IPS DF 19.7 (cell line): ENCODE data around the gene NRXN3.

Source experiments
- DNase-seq: peaks from one replicate; pipeline ENCODE4 v3.0.0-alpha.2; 2013; ENCODE audit warnings: low read depth, low spot score

The NRXN3 gene

DNA sequence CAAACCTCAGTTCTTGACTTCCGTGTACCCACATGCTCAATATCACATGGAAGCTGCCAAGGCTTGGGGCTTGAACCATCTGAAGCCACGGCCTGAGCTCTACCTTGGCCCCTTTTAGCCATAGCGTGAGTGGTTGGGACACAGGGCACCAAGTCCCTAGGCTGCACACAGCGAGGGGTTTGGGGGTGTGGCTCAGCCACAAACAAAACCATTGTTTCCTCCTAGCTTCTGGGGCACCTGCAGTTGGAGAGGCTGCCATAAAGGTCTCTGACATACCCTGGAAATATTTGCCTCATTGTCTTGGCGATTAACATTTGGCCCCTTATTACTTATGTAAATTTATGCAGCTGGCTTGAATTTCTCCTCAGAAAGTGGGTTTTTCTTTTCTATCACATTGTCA is 628.6 kb downstream of the NRXN3 start:
- no peak for DNase-seq

GRCh38 chr14:78805570-78805969 is 635.4 kb downstream of the NRXN3 start:
- no peak for DNase-seq

DNA sequence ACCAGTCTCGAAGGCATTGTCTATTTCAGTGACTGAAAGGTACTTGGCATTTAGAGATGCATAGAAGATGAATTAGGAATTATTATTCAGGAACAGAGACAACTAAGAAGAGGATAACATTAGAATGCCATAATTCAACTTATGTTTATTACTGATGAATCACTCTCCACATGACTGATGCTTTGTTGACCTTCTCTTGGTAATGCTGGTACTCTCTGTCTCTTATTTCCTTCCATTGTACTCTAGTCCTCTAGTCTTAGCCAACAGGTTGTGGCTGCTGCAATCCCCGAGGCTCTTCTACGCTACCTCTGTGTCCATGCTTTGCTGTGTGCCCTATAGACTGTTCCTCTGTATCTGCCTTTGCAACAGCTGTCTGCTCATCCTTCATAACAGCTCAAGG is 652.9 kb downstream of the NRXN3 start:
- DNase-seq = no peak

DNA sequence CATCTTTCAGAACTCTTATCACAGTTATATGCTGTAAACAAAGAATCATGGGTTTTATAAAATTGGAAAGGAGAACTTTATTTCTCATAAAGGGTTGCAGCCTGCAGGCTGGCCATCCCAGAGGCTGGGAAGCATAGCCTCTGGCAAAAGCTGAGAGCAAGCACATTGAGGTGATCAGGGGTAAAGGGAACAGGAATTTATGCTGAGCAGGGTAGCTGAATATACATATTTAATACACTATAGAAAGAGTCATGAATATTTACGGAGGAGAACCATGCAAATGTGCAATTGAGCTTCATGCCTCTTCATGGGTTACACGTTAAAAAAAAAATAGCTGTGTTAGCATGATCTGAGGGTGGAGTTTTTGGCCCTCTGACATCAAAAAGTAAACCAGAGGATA is 653.3 kb downstream of the NRXN3 start:
- no peak for DNase-seq

DNA sequence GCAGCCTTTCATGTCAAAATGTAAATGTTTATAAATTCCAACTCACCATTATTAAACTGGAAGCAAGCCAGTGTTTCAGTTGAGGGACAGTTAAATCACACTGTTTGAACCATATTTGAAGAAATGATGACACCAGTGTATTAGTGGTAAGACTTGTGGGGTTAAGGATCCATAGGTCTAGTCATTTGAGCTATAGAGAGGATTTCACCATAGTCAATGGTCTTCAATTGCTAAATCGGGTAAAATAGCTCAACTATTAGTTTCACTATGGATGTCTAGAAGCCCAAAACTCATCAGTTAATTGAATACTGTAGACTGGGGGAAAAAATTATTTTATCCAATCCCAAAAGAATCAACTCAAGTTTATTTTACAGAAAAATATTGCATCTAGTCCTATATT is 659.1 kb downstream of the NRXN3 start:
- no peak for DNase-seq

- no peak for DNase-seq
Measured at GRCh38 chr14:78834766-78835451, 664.7 kb downstream of the NRXN3 start.

GRCh38 chr14:78835909-78836308 is 665.7 kb downstream of the NRXN3 start:
- DNase-seq = no peak

DNA sequence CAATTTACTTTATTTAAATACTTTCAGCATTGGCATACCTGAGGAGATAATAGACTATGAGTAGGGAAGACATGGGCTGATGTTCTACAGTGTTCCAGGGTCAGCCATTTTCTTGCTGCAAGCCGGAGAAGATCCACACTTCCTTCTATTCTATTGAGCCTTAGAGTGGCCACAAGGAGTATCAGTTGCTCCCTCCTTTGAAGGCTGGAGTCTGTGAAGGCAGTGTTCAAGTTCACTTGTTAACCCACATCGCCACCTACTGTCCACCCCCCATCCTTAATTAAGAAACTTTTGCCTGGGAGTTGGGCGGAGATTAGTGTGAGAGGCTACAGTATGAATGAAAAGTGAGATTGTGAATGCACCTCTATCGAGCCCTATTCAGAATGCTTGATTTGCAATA is 666.6 kb downstream of the NRXN3 start:
- peak; percentile 75 for DNase-seq

DNA sequence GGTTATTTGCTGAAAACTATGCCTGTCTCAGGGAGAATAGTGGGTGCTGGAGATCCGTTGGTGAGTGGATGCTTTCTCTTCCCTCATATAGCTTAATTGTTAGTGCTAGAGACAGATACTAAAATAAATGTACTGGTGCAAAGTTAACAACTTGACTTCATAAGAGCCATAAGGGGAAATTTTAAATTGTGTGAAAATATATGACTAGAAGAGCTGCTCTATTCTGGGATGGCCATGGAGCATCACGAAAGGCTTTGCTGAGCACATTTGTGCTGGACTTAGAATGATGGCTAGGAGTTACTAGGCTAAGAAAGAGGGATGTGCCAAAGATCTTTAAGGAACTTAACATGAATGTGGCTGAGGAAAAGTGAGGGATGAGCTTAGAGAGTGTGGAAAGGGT is 668.8 kb downstream of the NRXN3 start:
- no peak for DNase-seq

DNA sequence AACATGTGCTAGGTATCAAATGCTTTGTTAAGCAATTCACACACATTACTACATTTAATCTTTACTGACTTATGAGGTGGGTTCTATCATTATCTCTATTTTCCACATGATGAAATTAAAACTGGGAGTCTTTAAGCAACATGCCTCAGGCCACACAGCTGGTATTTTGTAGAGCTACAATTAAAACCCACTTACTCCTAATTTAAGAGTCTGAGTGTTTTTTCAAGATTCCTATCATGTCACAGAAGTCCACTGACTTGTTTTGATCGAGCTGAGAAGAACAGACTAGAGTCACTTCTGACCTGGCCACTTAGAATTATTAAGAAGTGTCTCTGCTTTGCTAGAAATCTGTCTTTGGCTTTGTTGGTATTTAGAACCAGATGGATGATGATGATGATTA is 670.7 kb downstream of the NRXN3 start:
- DNase-seq = no peak

DNA sequence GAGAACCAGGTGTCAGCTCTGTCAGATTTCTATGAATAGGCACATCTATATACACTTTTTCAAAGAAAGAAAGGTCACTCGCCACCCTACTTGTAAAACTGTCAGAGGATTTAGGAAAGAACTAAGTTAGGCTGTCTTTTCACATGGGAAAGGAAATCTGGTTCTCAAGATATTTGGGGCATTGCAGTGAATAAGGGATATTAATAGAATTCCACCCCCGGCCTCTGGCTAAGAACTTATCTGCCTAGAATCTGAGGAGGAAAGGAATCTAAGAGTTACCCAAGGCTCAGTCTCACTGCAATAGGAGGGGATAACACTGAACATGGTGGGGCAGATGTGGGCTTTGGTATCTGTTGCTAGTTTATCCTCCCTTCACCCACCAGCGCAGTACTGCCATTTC is 677.6 kb downstream of the NRXN3 start:
- no peak for DNase-seq

GRCh38 chr14:78848234-78848820 is 678.2 kb downstream of the NRXN3 start:
- DNase-seq = peak; percentile 38

DNA sequence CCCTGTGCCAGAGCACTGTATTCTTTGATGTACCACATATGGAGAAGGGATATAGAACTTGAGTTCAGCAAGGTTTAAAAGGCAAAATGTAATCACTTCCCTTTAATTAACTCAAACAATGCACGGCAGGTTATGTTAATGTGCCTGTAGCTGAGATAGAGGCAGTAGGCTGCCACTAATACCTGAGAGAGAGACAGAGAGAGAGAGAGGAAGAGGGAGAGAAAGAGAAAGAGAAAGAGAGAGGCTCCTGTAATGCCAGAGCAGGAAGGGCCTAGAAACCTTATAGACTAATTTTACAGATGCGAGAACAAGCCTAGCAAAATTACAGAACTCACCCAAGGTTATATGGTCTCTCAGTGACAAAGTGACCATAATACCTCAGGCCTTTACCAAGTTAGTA is 679.8 kb downstream of the NRXN3 start:
- DNase-seq = no peak

DNA sequence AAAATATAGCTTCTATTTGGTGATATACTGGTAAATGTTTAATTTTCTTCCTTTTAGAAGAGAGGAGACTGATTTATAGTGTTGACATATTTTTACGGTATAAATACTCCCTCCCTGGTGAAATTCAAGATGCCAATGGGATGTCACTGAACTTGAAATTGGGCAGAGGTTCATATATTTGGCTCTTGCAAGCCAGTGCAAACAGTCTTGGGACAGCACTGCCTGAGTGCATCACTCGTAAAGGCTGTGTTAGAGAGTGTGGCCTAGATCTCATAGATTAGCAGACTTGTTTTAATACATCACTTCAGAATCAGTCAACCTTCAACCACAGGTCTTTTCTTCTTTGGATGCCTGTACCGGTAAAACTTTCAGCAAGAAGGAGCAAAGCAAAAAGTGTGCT is 681.0 kb downstream of the NRXN3 start:
- no peak for DNase-seq

GRCh38 chr14:78852040-78852439 is 681.9 kb downstream of the NRXN3 start:
- DNase-seq = no peak

DNA sequence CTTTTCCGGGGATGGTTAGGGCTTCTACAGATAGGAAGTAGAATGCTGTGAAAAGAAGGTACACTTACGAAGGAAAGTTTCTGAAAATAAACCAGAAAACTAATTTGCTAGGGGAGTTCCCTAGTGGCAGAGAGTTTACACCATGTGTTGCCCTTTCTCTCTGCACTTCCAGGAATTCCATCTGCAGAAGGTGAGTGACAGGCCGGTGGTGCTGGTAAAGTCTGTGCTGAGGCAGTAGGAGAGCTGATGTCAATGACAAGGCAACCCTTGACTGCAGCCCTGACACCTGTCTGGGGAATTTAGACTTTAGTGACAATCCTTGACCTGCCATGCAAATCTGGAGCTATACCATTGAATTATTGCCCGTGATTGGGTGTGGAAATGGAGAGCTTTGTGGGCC is 687.8 kb downstream of the NRXN3 start:
- DNase-seq = no peak

- peak; percentile 25 for DNase-seq
Measured at GRCh38 chr14:78863143-78863542, 693.0 kb downstream of the NRXN3 start.

- DNase-seq = no peak
Measured at GRCh38 chr14:78872837-78873236, 702.7 kb downstream of the NRXN3 start.

DNA sequence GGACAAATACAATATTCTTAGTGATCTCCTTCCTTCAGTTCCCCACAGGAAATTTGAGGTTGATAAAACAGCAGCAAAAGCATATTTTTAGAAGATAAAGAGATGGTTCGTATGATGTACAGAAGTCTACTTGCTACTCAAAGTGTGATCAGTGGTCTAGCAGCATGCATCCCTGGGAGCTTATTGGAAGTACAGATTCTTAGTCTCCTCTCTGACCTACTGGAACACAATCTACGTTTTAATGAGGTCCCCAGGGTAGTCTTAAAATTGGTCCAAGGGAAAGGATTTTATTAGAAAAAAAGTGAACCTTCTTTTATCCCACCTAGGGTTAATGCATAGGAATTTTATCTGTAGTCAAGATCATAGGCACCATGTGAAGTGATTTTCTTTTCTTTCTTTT is 703.4 kb downstream of the NRXN3 start:
- DNase-seq = no peak

DNA sequence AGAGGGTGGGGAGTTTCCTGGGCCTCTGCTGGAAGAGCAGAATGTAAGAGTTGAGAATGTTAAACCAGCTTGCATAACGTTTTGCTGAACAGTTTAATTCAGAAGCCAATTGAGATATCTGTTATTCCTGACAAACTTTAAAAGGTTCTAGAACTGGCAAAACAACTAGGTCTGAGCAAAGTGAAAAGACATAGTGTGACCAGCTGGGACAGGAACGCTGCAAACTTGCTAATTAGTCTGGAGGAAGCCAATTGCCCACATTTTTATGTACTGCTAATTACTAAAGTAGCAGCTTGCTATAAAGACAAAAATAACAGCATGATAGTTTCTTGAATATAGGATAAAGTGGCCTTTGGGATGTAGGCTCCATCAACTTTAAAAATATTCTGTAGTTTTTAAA is 704.9 kb downstream of the NRXN3 start:
- DNase-seq = no peak

DNA sequence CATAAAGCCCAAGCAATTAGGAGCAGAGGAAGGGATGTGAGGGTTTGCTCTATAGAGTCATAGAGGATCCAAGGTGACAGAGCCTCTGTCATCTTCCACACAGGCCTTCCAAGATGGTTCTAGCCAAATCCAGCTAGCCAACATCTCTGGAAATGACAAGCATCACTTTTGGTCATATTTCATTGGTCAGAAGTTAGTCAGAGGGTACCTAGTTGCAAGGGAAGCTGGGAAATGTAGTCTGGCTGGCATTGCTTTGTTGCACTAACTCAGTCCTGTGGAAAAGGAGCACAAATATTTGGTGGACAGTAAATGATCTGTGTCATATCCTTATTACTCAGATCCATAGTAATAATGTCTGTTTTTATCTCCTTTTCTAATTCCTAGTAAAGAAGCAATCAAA is 715.7 kb downstream of the NRXN3 start:
- no peak for DNase-seq

GRCh38 chr14:78897443-78897842 is 727.3 kb downstream of the NRXN3 start:
- DNase-seq = no peak

- DNase-seq = no peak
Measured at GRCh38 chr14:78902010-78902623, 731.9 kb downstream of the NRXN3 start.
